DMS79 (cell line): ENCODE data around the gene WNT6.

Source experiments
- DNase-seq: peaks from one replicate; lab custom pipeline; 2025; lab: John Stamatoyannopoulos, UW

The WNT6 gene

GRCh38 chr2:218857371-218858137, 2.1 kb upstream of the WNT6 start:
- DNase-seq, result no peak

- DNase-seq, result no peak
Observed at GRCh38 chr2:218858138-218858445, 1.5 kb upstream of the WNT6 start.

GRCh38 chr2:218858671-218859555, 692 bp upstream of the WNT6 start:
- DNase-seq, result no peak

DNA sequence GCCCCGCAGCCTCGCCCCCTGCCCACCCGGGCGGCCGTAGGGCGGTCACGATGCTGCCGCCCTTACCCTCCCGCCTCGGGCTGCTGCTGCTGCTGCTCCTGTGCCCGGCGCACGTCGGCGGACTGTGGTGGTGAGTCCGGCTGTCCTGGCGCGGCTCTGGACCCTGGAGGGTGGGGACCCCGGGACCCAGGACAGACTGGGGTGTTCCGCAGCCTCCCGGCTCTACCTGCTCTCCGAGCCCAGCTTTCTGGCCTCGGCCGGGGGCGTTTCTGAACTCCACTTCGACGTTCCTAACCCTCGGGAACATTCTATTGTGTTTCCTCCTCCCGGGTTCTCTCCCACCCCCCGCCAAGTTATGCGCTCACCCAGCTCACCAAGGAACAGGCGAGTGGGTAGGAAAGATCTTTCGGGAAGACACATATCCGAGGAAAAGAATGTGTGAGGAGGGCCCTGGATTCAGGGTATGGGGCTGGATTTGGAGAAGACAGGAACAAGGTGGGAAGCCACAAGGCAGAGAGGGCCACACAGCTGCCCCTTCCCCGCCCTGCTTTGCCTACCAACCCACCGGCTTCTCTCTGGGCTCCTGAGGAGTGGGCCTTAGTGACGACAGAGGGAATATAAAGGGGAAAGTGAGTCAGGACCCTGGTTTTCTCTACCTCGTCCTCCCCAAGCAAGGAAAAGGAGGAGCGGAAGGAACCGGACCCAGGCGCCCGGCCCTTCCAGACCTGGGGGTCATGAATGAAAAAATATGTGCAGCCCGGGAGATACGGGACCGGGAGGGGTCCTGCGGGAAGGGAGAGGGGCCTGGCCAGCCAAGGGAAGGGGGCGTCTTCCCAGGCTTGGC, 605 bp downstream of the WNT6 start:
- no peak for DNase-seq

DNA sequence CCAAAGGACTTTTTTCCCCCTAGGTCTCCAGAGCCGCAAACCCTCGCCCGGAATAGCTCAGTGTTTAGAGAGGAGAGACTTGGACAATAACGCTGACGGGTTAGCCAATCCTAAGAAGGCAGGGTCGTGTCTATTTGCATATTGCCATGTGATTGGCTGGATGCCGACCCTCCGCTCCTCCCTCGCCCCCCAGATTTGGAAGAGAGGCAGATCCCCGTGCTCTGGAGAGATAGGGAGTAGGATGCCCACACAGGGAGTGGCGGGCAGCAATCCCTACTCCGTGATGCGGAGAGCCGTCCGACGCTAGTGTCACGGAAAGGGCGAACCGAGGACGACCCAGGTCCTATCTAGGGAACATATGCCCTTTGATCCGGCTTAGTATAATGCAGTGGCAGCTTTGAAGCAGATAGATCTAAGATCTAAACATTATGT, 1.4 kb downstream of the WNT6 start:
- peak; percentile 51 for DNase-seq

GRCh38 chr2:218861645-218862318, 2.2 kb downstream of the WNT6 start:
- no peak for DNase-seq

DNA sequence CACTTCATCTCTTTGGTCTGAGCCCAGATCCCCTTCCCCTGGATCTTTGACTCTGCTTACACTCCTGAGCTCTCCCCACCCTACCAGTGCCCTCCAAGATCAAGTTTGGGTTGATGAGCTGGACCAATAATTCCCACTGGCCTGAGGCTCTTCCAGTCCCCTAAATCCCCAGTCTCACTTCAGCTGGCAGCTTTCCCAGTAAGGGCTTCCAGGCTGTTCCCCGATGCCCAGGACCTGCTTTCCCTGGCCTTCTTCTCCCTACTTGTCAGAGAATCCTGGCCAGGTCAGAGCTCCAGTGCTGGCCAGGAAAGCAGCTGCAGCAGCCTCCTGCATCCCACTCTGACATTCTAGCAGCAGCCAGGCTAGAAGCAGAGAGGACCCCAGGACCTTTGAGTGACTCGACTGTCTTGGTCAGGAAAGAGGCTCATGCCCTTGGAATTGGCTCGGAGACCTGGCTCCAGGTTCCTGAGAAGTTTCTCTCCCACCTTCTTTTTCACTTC, 3.5 kb downstream of the WNT6 start:
- DNase-seq, result no peak

DNA sequence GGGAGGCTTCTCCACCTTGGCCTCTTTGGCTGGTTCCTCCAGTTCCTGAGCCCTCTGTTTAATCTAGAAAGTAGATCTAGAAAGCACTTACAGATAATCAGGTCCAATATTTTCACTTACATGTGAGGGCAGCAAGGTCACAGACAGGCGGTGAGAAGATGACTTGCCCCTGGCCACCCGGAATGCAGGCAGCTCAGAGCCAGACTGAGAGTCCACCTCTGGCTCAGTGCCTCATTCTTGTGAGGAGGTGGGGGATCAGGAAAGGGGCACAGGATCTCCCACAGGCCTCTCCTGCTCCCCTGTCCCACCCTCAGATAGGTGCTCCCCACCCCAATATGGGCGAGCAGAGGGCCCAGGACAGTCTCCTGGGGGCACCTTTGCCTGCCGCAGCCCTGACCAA, 5.8 kb downstream of the WNT6 start:
- DNase-seq, result no peak

- no peak for DNase-seq
Observed at GRCh38 chr2:218865999-218866398, 6.4 kb downstream of the WNT6 start.

DNA sequence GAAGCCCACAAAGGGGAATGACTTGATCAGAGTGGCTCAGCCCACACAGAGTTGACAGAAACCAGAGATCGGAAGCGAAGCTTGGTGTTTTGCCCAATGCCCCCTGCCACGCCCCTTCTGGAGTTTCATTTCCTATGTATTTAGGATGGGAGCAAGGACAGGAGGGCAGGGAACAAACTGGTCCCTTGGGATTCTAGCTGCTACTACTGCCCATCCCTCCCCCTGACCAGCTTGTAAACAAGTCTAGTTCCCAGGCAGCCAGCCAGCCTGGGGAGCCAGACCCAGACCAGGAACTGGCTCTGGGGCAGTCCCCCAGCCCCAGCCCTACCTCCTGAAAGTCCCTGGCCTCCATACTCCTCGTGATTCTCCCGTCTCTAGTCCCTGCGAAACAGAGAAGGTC, 8.3 kb downstream of the WNT6 start:
- DNase-seq, result no peak

DNA sequence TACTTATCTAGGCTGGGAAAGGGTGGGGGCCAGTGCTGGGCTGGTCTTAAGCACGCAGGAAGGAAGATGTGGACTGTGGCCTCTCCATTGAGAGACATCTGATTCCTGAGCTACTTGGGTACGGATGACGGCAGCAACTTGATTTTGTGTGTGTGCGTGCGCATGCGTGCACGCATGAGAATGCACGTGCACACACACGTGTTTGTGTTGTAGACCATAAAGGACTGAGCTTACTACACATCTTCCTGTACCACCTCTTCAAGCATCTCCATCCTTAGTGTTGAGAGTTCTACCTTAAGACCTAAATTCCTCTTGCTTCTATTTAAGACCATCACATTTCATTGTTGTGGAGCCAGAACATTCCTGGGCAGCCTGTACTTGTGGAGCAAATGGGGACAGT, 9.5 kb downstream of the WNT6 start:
- no peak for DNase-seq

GRCh38 chr2:218870984-218871344, 11.4 kb downstream of the WNT6 start:
- DNase-seq, result no peak

DNA sequence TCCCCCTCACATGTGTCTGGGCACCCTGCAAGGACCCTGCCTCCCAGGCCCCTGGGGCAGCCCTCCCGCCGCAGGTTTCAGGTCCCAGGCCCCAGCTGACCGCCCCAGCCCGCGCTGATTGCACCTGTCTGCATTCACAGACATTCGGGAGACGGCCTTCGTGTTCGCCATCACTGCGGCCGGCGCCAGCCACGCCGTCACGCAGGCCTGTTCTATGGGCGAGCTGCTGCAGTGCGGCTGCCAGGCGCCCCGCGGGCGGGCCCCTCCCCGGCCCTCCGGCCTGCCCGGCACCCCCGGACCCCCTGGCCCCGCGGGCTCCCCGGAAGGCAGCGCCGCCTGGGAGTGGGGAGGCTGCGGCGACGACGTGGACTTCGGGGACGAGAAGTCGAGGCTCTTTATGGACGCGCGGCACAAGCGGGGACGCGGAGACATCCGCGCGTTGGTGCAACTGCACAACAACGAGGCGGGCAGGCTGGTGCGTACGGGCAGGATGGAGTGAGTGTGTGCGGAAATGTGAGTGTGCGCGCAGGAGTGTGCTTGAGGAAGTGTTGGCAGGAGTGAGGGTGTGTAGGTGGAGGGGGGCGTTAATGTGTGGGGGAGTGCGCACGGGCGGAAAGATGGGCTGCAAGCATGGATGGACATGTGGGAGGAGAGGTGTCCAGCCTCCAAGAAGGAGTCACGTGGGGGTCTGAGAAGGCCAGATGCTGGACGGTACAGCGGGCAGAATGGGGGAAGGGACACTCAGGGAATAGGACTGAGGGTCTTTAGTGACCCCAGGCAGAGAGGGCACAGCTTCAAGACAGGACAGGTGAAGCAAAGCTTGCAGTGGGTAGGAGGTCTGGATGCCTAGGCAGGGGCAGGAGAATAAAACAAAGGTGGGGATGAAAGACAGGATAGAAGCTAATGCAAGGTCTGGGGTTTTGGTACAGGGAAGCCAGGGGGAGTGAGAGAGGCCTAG, 12.0 kb downstream of the WNT6 start:
- DNase-seq, result no peak

GRCh38 chr2:218872645-218873358, 13.2 kb downstream of the WNT6 start:
- DNase-seq, result no peak

DNA sequence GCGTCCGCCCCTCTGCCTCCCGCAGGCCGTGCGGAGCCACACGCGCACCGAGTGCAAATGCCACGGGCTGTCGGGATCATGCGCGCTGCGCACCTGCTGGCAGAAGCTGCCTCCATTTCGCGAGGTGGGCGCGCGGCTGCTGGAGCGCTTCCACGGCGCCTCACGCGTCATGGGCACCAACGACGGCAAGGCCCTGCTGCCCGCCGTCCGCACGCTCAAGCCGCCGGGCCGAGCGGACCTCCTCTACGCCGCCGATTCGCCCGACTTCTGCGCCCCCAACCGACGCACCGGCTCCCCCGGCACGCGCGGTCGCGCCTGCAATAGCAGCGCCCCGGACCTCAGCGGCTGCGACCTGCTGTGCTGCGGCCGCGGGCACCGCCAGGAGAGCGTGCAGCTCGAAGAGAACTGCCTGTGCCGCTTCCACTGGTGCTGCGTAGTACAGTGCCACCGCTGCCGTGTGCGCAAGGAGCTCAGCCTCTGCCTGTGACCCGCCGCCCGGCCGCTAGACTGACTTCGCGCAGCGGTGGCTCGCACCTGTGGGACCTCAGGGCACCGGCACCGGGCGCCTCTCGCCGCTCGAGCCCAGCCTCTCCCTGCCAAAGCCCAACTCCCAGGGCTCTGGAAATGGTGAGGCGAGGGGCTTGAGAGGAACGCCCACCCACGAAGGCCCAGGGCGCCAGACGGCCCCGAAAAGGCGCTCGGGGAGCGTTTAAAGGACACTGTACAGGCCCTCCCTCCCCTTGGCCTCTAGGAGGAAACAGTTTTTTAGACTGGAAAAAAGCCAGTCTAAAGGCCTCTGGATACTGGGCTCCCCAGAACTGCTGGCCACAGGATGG, 14.0 kb downstream of the WNT6 start:
- DNase-seq, result no peak

DNA sequence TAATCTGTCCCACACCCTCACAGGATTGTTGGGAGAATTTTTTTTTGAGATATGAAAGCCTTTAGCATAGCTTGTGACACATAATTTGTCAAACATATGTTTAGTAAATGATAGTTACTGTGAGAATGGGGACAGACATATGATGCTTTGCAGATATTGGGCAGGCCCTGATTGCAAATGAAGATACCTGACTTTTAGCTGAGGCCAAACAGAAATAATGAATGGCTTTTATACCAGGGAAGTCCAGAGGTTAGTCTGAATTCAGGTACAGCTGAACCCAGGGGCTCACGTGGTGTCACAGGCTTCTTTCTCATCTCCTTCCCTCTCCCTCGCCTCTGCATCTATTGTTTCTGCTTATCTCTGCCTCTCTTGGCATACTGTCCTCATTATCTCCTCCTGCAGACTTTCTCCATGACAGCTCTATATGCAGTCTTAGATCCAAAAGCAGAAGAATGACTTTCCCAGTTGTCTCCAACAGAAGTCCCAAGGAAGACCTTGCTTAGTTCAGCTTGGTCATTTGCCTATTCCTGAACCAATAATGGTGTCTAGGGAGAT, 16.2 kb downstream of the WNT6 start:
- DNase-seq, result no peak

DNA sequence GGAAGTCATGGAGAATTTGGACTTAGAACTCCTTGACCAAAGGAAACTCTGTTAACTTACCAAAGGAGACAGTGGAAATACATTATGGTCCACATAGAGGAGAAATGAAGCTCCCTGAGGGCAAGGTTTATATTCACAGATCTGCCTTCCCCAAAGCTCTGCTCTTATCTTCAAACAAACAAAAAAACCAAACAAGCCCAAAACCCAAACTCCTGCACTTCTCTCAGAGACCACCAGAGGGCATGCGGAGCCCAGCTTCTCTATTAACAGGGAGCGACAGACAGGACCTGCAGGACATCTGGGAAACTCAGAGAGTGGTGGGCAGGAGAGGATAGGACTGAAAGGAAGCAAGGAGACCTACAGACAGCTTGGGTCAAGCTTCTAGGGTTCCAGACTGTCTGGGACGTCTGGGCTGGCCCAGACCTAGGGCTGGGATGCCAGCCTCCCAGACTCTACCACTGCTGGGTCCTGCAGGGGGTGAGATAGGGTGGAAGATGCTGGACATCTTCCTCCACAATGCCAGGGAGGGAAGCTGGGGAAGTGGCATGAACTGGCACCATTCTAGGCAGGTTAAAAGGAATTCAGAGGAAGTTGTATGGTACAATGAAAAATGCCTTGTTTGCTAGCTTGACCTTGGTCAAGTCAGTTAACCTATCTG, 17.1 kb downstream of the WNT6 start:
- DNase-seq, result peak; percentile 16

DNA sequence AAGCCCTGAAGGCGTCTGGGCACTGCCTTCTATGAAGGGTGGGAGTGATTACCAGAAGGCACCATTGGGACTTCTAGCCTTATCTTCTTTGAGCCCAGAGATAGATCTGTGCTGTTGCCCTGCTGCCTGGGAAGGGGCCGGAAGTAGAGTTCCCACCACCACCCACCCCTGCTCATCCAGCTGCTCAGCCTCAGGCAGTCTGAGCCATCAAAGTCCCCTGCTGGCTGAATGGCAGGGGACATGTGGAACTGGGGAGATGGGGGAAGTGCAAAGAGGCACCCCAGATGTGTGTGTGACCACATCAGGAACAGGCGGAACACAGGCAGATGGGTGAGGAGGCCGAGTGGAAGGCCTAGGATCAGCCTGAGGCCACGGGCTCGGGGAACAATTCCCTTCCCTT, 17.7 kb downstream of the WNT6 start:
- no peak for DNase-seq
